ENCODE data around the gene C1orf198.

DNA sequence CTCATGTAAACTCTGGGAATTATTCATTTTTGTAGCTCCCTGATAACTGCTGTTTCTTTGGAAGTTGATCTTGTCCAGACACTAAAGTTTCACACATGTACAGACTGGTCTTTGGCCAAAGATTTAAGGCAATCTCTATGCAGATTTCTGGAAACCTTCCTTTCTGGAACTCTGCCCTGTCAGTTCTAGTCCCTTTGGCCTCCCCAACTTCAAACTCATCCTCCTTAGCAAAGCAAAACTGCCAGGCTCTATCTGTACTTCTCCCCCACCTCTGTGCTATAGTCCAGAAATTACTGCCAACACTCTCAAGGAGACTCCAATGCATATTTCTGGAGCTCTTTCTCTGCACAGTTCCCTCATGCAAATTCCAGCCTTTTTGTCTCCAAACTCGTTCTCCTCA, 36.5 kb downstream of the C1orf198 start:
- no peak for TF ChIP-seq EZH2phosphoT487 (IDR thresholded peaks at IDR 0.05; ENCODE audit: borderline replicate concordance, low read depth)
- TF ChIP-seq, protein P1, sequence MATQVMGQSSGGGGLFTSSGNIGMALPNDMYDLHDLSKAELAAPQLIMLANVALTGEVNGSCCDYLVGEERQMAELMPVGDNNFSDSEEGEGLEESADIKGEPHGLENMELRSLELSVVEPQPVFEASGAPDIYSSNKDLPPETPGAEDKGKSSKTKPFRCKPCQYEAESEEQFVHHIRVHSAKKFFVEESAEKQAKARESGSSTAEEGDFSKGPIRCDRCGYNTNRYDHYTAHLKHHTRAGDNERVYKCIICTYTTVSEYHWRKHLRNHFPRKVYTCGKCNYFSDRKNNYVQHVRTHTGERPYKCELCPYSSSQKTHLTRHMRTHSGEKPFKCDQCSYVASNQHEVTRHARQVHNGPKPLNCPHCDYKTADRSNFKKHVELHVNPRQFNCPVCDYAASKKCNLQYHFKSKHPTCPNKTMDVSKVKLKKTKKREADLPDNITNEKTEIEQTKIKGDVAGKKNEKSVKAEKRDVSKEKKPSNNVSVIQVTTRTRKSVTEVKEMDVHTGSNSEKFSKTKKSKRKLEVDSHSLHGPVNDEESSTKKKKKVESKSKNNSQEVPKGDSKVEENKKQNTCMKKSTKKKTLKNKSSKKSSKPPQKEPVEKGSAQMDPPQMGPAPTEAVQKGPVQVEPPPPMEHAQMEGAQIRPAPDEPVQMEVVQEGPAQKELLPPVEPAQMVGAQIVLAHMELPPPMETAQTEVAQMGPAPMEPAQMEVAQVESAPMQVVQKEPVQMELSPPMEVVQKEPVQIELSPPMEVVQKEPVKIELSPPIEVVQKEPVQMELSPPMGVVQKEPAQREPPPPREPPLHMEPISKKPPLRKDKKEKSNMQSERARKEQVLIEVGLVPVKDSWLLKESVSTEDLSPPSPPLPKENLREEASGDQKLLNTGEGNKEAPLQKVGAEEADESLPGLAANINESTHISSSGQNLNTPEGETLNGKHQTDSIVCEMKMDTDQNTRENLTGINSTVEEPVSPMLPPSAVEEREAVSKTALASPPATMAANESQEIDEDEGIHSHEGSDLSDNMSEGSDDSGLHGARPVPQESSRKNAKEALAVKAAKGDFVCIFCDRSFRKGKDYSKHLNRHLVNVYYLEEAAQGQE (IDR thresholded peaks at IDR 0.05; ENCODE audit: low read depth, low read length), result no peak
- TF ChIP-seq CTCF (IDR thresholded peaks at IDR 0.05), result no peak
- TF ChIP-seq RFX5 (IDR thresholded peaks at IDR 0.05; ENCODE audit: low read length), result no peak
- TF ChIP-seq JUND (IDR thresholded peaks at IDR 0.05), result no peak
- TF ChIP-seq, protein P2, sequence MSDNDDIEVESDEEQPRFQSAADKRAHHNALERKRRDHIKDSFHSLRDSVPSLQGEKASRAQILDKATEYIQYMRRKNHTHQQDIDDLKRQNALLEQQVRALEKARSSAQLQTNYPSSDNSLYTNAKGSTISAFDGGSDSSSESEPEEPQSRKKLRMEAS (IDR thresholded peaks at IDR 0.05; ENCODE audit: low read depth), result no peak
- TF ChIP-seq EP300 (IDR thresholded peaks at IDR 0.05; ENCODE audit: borderline replicate concordance in 1 of 2, low read depth in 1 of 2, low read length in 1 of 2), result no peak
